Central memory CD4-positive, alpha-beta T cell (primary cell): ENCODE measurements around the gene CYP2C9.
"Not testable (repeated sequence)": the region's sequence is repeated elsewhere in the genome, so short reads cannot be mapped to it uniquely, and the experiment has no call there.

Experiments used
- DNase-seq: peaks from one replicate; pipeline ENCODE4 v3.0.0; 2022
- total RNA-seq, 3 experiments: gene quantifications; one replicate each; lab custom pipeline; 2026; lab: John Stamatoyannopoulos, UW

CYP2C9 gene
- 0 reads per million in 3 experiments for total RNA-seq

DNA sequence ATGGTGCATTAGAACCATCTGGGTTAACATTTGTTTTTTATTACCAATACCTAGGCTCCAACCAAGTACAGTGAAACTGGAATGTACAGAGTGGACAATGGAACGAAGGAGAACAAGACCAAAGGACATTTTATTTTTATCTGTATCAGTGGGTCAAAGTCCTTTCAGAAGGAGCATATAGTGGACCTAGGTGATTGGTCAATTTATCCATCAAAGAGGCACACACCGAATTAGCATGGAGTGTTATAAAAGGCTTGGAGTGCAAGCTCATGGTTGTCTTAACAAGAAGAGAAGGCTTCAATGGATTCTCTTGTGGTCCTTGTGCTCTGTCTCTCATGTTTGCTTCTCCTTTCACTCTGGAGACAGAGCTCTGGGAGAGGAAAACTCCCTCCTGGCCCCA is at the start of gene CYP2C9:
CYP2C9 (plus strand) TSS at position 276 of the 400 bp plus-strand sequence; CDS start at position 301, 25 bp downstream.
- DNase-seq, result no peak

- no peak for DNase-seq
Measured at GRCh38 chr10:94889123-94889522, 49.3 kb upstream of the CYP2C9 start.

DNA sequence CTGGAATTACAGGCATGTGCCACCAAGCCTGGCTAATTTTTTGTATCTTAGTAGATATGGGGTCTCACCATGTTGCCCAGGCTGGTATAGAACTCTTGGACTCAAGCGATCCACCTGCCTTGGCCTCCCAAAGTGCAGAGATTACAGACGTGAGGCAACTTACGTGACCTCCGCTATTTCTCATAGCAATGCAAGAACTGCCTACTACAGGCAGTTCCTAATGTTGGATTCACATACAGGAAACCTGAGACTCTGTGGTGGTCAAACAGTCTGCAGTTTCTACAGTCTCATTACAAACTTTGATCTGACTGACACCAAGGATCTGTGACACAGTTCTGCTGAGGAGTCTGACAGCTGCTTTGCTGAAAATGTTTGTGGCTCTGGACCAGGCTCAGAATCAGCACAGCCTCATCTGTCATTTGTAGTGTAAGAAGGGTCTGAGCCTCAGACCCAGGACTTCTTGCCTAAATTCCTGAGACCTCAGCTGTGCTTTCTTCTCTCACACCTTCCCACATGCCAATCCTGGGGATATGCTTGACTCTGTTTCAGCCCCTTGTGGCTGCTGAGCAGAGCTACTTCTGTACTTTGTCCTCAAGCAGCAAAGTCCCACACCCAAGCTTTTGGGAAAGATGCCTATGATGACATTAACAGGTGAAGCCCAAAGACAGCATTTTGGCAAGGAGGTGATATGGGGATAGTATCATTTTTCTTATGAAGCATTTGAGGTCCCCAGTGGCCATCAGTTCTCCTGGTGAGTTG is 48.0 kb upstream of the CYP2C9 start:
- no peak for DNase-seq

- DNase-seq, result not testable (repeated sequence)
Measured at GRCh38 chr10:94898414-94898813, 40.0 kb upstream of the CYP2C9 start.

DNA sequence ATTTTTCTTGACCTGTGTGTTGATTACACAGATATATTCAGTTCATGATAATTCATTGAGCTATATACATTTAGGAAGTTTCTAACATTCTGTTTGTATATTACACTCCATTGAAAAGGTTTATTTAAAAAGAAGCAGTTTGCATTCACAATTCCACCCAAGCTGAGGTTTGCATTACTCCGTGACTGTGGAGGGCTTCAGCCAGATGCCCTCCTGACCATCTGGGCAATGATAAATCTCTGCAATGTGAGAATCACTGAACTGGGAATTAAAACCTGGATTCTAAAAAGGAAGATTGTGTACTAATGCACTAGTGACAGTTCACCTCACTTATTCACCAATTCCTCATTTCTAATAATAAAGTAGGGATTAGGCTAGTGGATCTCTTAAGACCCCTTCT is 36.4 kb upstream of the CYP2C9 start:
- DNase-seq, result no peak

DNA sequence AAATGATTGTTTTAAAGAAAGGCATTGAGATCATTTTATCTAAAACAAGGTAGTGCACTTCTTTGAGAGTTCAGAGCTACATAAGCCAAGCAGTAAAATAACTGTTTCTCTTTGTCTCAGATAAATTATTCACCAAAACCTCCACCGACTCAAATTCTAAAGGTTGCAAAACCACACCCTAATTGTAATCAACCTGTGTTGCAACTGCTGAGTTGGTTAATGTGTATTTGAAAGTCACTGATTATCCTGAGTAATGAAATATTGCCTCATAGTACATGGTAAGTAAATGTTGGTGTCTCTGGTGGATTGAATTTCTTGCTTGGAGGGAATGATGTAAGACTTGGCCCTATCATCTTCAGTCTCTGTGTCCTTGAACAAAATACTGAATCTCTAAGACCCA is 35.9 kb upstream of the CYP2C9 start:
- no peak for DNase-seq

DNA sequence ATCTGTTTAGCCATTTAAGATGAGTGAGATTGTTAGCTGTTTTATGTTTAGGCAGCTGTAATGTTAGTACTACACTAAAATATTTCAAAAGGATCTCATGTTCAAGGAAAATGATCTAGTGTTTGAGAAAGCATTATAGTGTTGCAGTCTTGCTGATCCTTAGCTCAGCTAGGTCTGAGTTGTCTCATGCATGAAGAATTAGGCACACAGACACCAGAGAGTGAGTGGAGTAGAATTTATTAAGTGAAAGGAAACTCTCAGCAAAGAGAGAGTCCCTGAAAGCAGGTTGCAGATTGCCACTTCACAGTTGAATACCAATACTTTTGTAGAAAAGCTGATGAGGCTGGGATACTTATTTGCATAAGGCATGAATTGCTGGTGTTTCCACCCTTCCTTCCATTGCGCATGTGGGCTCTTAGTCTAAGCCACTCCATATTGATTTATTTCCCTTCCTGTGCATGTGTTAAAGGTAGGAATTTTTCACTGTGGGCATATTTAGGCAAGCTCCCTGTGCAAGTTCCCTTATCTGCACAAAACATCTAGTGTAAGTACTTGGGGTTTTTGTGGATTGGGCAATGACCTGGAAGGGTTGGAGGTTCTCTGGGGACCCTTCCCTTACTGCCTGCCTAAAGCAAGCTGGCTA is 33.8 kb upstream of the CYP2C9 start:
- DNase-seq, result not testable (repeated sequence)

GRCh38 chr10:94916423-94916822 is 22.0 kb upstream of the CYP2C9 start:
- DNase-seq, result no peak

DNA sequence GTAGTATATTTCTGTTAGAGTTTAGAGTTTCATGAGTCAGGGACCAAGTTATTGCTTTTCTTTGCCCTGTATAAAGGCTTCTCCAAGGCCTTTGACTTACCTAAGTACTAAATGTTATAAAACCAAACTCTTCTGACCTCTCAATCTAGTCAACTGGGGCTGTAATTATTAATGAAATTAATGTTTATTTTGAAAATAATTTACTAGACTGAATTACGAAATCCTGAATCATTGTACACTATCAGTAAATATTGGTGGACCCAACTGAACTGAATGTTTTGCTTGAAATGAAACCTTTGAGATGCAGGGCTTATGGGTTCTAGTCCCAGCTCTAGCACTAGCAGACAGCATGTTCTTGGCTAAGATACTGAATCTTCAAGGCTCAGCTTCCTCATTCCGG is 1.7 kb upstream of the CYP2C9 start:
- no peak for DNase-seq

GRCh38 chr10:94943432-94944103 is 5.1 kb downstream of the CYP2C9 start:
- DNase-seq, result not testable (repeated sequence)

DNA sequence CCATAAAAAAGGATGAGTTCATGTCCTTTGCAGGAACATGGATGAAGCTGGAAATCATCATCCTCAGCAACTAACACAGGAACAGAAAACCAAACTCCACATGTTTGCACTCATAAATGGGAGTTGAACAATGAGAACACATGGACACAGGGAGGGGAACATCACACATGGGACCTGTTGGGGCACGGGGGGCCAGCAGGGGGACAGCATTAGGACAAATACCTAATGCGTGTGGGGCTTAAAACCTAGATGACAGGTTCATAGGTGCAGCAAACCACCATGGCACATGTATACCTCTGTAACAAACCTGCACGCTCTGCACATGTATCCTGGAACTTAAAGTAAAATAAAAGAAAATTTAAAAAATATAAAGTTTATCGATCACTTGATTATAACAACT is 7.7 kb downstream of the CYP2C9 start:
- not testable (repeated sequence) for DNase-seq

GRCh38 chr10:94963901-94964300 is 25.4 kb downstream of the CYP2C9 start:
- no peak for DNase-seq

DNA sequence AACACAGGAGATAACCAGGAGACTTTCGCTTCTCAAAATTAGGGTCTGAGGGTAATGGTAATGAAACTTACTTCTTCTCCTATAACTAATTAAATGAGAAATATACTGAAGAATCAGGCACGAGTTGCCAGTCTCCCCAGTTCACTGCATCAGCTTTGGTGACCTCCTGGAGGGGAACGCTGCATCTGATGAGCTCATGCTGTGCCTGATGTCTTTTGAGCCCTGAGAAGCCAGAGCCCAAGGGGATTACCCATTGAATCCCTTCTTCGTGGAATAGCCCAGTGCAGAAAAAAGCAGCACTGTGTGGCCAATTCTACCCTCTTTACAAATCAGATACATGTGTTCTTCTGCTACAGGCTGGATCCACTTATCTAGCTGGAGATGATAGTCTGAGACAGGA is 45.1 kb downstream of the CYP2C9 start:
- no peak for DNase-seq

GRCh38 chr10:94989192-94989591 is 50.7 kb downstream of the CYP2C9 start:
- no peak for DNase-seq

- no peak for DNase-seq
Measured at GRCh38 chr10:94991243-94991888, 52.9 kb downstream of the CYP2C9 start.

DNA sequence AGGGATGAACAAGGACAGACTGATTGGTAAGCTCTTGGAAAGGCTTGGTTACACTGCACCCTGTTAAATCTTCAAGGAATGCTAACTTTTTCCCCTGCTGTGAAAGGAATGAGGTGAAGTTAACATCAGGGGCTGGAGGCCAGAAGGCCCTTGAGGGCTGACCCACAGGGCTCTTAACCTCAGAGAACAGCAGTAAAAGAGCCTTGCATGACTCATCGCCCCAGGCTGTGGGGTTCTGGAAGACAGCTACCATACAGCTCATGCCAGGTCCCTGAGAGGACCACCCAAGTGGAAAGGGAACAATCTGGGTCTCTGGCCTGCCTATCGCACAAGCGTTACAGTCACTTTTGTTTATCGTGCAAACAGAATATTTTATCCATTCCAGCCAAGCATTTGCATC is 54.4 kb downstream of the CYP2C9 start:
- no peak for DNase-seq

DNA sequence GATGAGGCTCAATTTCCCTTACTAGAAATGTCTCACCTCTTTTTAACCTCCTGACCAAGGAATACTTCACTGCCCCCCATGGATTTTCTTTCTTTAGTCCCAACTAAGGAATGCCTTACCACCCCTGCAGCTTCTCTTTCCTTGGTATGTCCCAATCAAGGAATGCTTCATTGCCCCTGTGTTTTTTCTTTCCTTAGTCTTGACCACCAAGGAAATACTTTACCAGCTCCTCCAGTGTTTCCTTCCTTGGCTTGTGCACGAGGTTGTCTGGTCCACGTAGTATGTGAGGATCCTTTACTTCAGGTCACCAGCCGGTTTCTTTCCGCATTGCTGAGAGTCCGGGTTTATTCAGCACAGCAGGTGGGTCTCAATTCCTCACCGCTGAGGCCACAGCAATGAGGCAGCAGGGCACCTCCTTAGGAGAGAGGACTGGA is 59.3 kb downstream of the CYP2C9 start:
- no peak for DNase-seq

GRCh38 chr10:95026461-95026860 is 88.0 kb downstream of the CYP2C9 start:
- DNase-seq, result no peak

GRCh38 chr10:95031656-95032055 is 93.2 kb downstream of the CYP2C9 start:
- DNase-seq, result no peak

- DNase-seq, result no peak
Measured at GRCh38 chr10:95034401-95034800, 95.9 kb downstream of the CYP2C9 start.

DNA sequence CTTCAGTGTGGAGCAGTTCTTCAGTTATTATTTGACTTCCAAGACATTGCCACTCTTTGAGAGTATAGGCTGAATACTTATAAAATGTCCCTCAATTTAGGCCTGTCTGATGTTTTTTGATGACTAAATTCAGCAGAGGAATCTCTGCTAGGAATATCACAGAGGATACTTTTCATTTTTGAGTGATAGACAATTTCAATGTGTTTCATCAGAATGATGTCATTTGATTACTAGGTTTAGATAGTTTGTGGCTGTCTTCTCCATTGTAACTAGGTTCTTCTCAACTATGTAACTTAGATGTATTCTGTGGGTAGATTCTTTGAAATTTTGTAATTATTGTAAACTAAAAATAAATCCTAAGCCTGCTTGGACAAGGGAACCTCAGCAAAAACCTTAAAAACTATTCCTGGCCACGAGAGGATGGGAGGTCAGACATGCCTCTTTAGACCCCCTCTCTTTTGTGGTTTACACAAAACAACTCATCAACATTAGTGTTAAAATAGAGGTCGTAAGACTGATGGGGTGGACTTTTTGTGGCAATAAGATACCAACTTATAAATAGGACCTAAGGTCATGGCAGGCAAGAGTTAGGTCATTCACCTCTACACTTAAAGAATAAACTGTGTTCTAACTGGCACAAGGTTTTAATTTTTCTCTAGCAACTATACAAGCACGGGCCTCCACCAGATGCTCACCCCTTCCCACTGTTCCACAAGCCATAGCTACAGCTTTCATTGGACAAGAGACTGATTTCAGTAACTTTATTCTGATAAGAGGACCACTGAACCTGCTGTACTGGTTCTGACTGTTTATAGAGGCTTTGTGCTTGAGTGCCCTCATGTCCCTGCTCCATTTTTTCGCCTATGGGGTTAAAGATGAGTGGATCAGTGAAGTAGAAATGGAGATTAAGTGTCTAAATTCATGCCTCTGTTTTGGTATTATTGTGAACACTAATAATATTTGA is 97.2 kb downstream of the CYP2C9 start:
- no peak for DNase-seq

DNA sequence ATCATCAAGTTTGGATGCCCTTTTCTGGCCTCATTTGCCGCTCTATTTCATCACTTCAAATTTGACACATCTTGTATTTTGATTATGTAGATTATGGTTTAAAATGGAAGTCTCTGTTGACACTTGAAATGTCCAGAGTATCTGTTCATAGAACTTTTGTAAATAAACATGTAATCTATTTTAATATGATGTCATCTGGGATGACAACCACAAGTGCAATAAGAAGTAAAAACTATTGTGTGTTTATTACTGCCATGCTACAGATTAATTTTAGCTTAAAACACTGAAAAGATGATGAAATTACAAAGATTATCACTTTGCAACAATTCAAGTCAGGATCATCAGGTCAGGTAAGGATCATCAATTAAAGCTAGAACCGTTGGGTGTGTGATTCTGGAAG is 100.8 kb downstream of the CYP2C9 start:
- no peak for DNase-seq
